ENCODE results near the gene PUSL1. TPM values are rescaled to one million over a fixed set of nuclear protein-coding genes. Genes with fewer than 3 reads are reported as not detected.
A peak's percentile ranks its signal among the peaks of the same experiment; 100 is the strongest.

The PUSL1 gene
- total and polyA plus RNA-seq, 8 donors: 5.9 to 64.9 (median 25.5) TPM; not detected in 1

- WGBS, 5 donors: 79 to 97% (median 91%) methylated on average over 6 to 9 of the region's 9 CpGs
- Histone ChIP-seq H3K27me3 (no peaks in the 10 kb centered on the region), H3K36me3 (peaks cover 0 to 35% (median 20%) of the 10 kb centered on the region in 4 donors), H3K27ac (no peak overlapping the region), H3K4me1 (peaks cover 32 to 45% (median 43%) of the 10 kb centered on the region in 4 donors), H3K9me3 (no peaks in the 10 kb centered on the region), H3K4me3 (no peak overlapping the region)
- DNase-seq: no peak
- TF ChIP-seq POLR2AphosphoS5 (IDR thresholded peaks at IDR 0.05): no peak
- TF ChIP-seq, protein P1, sequence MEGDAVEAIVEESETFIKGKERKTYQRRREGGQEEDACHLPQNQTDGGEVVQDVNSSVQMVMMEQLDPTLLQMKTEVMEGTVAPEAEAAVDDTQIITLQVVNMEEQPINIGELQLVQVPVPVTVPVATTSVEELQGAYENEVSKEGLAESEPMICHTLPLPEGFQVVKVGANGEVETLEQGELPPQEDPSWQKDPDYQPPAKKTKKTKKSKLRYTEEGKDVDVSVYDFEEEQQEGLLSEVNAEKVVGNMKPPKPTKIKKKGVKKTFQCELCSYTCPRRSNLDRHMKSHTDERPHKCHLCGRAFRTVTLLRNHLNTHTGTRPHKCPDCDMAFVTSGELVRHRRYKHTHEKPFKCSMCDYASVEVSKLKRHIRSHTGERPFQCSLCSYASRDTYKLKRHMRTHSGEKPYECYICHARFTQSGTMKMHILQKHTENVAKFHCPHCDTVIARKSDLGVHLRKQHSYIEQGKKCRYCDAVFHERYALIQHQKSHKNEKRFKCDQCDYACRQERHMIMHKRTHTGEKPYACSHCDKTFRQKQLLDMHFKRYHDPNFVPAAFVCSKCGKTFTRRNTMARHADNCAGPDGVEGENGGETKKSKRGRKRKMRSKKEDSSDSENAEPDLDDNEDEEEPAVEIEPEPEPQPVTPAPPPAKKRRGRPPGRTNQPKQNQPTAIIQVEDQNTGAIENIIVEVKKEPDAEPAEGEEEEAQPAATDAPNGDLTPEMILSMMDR (IDR thresholded peaks at IDR 0.05): peak in 3 of 7 experiments; percentile 12 to 40 (median 20)
- no peak for TF ChIP-seq EP300 (IDR thresholded peaks at IDR 0.05)
- intact Hi-C loops (cut with DNase I; ENCODE audit: low total_unique reads): no loop called here
Observed at GRCh38 chr1:1302006-1302430, 6.4 kb upstream of the PUSL1 start.

GRCh38 chr1:1302951-1303509, 5.4 kb upstream of the PUSL1 start:
- peak in 1 of 2 donors; percentile 70 for DNase-seq
- TF ChIP-seq POLR2AphosphoS5 (IDR thresholded peaks at IDR 0.05): no peak
- no peak for TF ChIP-seq EP300 (IDR thresholded peaks at IDR 0.05)
- TF ChIP-seq, protein P1 (IDR thresholded peaks at IDR 0.05): no peak
- no peak for TF ChIP-seq POLR2A (IDR thresholded peaks at IDR 0.05)
- 74 to 80% (median 78%) methylated on average over 8 to 31 of the region's 31 CpGs for WGBS, 5 donors
- intact Hi-C loops (cut with DNase I; ENCODE audit: low total_unique reads): no loop called here
- H3K4me3 ChIP-seq: no peak overlapping the region
- no peaks in the 10 kb centered on the region for H3K27me3 ChIP-seq
- peak overlapping the region in 1 of 5 donors; percentile 96 for H3K27ac ChIP-seq
- peaks cover 34 to 49% (median 47%) of the 10 kb centered on the region in 4 donors for H3K4me1 ChIP-seq
- no peaks in the 10 kb centered on the region for H3K9me3 ChIP-seq
- peaks cover 0 to 29% (median 14%) of the 10 kb centered on the region in 4 donors for H3K36me3 ChIP-seq

DNA sequence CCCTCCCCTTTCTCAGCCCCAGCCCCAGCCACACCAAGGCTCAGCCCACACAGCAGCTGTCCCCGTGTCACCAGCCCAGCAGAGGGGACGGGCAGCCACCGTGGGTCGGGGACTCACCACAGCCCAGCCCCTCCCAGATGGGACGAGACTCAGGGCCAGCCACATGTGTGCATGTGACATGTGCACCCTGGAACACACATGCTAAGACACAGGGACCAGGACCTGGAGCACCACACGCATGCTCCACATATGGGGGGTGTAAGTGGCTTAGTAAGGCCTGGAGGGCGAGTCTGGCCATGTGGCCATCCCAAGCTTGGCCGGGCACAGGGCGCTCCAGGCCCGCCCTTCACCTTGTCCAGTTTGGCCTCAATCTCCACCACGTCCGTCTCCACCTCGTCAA, 4.7 kb upstream of the PUSL1 start:
- WGBS, 5 donors: 63 to 80% (median 77%) methylated on average over 9 to 13 of the region's 13 CpGs
- Histone ChIP-seq H3K27me3 (no peaks in the 10 kb centered on the region), H3K36me3 (peaks cover 0 to 21% (median 12%) of the 10 kb centered on the region in 4 donors), H3K4me1 (peaks cover 34 to 50% (median 47%) of the 10 kb centered on the region in 4 donors), H3K4me3 (peak overlapping the region in 3 of 4 donors; percentile 88 to 90 (median 89)), H3K27ac (peak overlapping the region in 4 of 5 donors; percentile 64 to 99 (median 89)), H3K9me3 (no peaks in the 10 kb centered on the region)
- intact Hi-C loops (cut with DNase I; ENCODE audit: low total_unique reads): no loop called here
- TF ChIP-seq, protein P1 (IDR thresholded peaks at IDR 0.05): no peak
- no peak for TF ChIP-seq POLR2A (IDR thresholded peaks at IDR 0.05)
- TF ChIP-seq EP300 (IDR thresholded peaks at IDR 0.05): no peak
- no peak for TF ChIP-seq POLR2AphosphoS5 (IDR thresholded peaks at IDR 0.05)
- DNase-seq: no peak

DNA sequence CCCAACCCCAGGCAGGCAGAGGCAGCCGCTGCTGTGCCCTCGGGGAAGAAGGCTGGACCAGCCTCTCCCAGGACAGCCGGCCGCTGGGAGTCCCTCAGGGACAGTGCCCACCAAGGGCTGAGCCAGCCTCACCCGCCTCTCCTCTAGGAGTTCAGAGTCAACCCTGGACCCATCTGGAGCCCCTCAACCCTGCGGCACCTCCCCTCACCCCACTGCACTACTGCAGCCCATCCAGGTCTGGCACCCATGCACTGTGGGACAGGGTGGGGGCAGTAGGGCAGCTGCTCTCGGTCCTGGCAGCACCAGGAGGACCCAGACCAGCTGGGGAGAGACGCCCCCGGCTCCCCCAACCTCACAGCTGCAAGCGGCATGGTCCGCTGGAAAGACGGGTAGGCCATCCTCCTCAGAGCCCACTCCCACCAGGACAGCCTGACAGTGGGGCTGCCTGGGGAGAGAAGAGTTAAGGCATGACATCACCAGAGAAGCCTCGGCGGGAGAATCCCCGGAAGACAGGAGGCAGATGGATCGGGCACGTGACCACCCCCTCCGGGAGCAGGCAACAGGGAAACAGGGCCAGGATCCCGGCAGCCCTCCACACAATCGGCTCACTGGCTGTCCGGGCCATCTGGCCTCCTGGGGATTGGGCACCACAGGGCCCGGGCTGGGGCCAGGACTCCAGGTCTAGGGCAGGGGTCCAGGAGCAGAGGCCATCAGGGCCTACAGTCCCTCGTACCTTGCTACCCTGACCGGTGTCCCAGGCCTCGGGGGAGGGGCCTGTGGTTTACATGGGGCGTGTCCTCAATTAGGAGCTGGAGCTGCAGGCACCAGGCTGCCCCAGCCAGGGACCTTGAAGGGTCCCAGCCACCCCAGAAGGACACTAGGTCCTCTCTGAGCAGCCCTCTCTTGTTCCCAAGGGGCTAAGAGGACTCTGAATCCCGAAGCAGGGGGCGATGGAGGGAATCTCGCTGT, 3.8 kb upstream of the PUSL1 start:
- peaks cover 40 to 59% (median 56%) of the 10 kb centered on the region in 4 donors for H3K4me1 ChIP-seq
- no peaks in the 10 kb centered on the region for H3K27me3 ChIP-seq
- H3K4me3 ChIP-seq: peak overlapping the region; percentile 88 to 91 (median 90)
- TF ChIP-seq, protein P1 (IDR thresholded peaks at IDR 0.05): no peak
- TF ChIP-seq POLR2AphosphoS5 (IDR thresholded peaks at IDR 0.05) (peak in 2 of 3 donors; percentile 1 to 46), EP300 (IDR thresholded peaks at IDR 0.05) (no peak)
- intact Hi-C loops (cut with DNase I; ENCODE audit: low total_unique reads): no loop called here
- peaks cover 0 to 13% (median 8%) of the 10 kb centered on the region in 4 donors for H3K36me3 ChIP-seq
- peak overlapping the region; percentile 64 to 99 (median 82) for H3K27ac ChIP-seq
- H3K9me3 ChIP-seq: no peaks in the 10 kb centered on the region
- 28 to 54% (median 49%) methylated on average over 14 to 29 of the region's 29 CpGs for WGBS, 5 donors
- DNase-seq: peak; percentile 51 to 93

Measured in stomach (tissue), 9 donors.